SW480 (cell line): ENCODE measurements around the gene EFCAB14.
"Not testable (repeated sequence)": the region's sequence is repeated elsewhere in the genome, so short reads cannot be mapped to it uniquely, and the experiment has no call there.

Source experiments
- DNase-seq: peaks from one replicate; pipeline ENCODE4 v3.0.0-alpha.2; 2016; ENCODE audit warnings: low spot score

The EFCAB14 gene

DNA sequence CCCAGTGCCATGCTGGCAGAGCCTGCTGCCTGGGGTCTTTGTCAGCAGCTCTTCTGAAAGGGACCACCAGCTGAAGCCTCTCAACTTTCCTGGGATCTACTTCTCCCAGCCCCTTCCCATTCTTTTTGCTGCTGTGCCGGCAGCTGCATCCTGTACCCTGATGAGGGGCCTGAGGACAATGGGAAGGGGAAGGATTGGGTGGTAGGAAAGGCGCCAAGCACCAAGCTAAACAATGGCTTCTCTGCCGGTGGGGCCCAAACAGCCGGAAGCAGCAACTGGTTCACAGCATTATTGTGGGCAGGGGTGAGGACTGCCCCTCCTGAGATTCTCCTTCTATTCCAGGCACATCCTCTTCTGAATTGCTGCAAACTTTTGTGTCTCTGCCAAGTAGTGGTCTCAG lies 5.0 kb upstream of the EFCAB14 start:
- no peak for DNase-seq

DNA sequence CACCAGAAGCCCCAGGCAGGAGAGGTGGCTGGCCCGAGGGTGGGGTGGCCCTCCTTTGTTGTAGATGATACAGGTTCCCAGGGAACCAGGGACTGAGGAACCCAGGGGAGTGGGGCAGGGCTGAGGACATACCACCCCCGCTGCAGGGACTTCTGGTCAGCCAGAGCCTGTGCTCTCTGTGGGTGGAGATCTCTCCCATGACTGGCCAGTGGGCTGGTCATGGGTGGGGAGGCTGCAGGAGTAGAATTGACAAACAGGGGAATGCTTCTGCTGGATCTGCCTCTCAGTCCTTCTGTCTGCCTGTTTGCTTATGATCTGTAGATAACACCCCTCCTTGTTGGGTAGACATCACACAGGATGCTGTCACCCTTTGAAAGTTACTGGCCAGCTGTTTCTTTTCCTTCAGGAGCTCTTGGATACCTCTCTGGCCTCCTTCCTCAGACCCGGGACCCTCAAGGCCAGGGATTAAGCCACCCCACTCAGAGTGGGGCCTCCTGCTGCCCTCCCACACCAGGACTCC lies 2.8 kb upstream of the EFCAB14 start:
- no peak for DNase-seq

DNA sequence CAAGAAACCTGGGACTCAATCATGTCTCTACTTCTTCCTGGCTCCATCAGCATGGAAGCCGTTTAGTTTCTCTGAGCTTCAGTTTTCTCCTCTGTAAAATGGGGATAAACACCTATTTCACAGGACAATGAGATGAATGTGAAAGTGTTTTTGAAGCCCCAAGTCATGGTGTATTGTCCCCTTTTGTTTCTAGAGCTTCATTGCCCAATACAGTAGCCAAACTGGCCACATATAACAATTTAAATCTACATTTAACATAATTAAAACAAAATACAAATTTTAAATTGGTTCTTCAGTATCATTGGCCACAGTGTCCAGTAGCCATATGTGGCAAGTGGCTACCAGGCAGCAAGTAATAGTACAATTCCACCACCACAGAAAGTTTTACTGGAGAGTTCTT lies 2.3 kb upstream of the EFCAB14 start:
- no peak for DNase-seq

DNA sequence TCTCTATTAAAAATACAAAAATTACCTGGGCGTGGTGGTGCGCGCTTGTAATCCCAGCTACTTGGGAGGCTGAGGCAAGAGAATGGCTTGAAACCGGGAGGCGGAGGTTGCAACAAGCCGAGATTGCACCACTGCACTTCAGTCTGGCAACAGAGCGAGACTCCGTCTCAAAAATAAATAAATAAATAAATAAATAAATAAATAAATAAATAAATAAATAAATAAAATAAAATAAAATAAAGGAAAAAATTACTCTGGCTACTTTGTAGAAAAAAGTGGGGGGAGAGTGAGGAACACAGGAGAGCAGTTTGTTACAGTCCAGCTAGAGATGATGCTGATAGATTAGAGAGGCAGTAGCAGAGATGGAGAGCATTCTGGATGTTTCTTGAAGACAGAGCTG lies 1.4 kb upstream of the EFCAB14 start:
- not testable (repeated sequence) for DNase-seq

DNA sequence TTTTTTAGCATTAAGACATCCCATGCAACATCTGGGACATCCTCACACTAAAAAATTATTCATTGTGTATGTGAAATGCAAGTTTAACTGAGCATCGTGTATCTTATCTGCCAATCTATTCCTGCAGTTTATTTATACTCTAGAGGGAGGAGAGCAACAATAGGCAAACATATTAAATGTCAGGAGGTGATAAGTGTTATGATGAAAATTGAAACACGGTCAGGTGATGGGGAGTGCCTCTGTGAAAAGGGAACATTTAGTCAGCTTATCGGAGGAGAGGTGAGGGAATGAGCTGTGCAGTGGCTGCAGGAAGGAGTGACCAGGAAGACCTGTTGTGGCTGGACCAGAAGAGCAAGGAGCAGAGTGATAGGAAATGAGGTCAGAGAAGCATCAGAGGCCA lies 775 bp upstream of the EFCAB14 start:
- peak; percentile 19 for DNase-seq

DNA sequence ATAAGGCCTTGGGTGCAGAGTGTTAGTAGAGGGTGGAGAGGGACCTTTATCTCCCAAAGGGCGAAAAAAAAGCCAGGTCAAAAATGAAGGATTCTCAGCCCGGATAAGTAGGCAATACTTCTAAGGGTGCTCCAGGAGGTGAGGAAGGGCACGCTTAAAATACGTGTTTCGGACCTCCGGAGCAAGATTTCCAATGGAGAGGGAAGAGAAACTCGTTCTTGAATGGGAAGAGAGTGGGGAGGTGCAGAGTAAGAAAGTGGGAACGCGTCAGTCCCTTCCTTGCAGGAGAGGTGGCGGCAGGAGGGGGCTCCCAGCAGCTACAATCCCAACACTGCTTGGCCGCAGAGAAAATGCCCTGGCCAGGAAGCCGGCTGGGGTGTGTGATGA lies 581 bp downstream of the EFCAB14 start:
- DNase-seq, result no peak

DNA sequence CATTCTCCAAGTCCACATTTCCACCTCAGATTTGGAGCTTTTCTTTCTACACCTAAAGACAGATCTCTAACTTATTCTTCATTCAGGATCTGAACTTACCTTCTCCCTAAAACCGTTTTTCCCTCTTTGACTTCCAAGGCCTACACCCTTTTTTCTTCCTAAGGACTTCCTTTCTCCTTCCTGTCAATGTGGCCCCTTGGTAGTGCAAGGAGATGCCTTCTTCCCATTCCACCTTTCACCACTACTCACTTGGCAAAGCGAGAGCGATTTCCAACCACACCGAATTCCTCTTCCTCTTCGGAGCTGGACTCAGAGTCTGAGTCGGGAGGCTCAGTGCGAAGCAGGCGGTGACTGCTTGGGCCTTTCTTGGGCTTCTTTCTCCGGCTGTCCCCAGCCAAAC lies 1.3 kb downstream of the EFCAB14 start:
- no peak for DNase-seq

DNA sequence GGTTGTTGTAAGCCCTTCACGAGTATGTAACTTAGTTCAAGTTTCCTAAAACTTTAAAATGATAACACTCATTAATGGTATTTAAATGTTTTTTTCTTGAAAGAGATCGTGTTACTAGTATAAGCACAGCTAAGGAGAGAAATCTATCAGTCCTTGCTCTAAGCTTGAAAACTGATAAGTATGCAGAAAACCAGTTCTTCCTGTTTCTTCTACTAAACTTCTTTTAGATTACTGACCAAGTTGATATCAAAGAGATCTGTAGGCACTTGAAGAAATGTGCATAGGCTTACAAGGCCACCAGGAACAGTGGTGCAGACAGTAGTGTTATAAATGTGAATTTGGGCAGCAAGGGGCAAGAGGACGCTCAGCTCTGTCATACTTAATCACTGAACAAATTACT lies 3.9 kb downstream of the EFCAB14 start:
- DNase-seq, result no peak

DNA sequence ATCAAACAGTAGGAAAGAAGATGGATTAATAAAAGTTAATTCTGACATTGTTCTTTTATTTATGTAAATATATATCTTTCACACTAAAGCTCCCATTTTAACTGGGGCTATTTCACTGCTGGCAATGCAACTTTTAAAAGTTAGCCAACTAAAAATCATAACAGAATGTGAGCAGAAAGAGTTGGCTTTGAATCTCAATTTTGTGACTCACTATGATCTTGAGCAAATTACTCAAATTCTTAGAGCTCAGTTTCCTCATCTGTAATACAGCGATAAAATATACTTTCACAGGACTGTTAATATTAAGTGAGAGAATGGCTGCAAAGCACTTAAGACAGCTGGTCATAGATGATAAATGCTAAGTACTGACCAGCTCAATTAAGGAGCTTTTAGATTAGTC lies 10.8 kb downstream of the EFCAB14 start:
- DNase-seq, result no peak

DNA sequence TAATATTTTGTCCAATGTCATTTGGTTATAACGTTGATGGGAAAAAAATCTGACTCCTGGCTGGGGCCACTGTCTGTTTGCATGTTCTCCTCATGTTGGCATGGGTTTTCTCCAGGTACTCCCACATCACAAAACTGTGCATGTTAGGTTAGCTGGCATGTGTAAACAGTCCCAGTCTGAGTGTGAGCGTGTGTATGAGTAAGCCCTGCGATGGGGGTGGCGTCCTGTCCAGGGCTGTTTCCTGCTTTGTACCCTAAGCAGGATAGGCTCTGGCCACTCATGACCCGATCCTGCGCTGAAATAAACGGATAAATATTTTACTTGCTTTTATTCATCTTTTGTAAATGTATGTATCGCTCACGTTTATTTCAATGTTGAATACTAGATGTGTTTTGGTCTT lies 13.5 kb downstream of the EFCAB14 start:
- DNase-seq, result no peak

DNA sequence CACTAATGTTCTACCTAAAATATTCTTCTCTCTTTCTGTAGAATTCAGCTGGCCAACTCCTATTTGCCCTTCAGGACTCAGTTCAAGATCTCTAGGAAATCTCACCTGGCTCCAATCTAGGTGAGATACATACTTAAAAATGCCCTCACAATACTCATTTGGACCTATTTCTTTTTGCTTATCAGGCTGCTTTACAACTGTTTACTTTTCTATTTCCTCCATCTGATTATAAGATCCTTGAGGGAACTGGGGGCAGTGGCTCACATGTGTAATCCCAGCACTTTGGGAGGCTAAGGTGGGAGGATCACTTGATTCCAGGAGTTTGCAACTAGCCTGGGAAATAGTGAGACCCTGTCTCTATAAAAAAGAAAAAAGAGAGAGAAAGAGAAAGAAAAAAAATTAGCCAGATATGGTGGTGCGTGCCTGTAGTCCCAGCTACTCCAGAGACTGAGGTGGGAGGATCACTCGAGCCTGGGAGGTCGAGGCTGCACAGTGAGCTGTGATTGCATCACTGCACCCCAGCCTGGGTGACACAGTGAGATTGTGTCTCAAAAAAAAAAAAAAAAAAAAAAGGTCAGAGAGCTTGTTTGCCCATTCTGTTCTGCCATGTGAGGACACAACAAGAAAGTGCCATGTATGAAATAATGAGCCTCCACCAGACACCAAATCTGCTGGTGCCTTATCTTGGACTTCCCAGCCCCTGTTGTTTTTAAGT lies 14.8 kb downstream of the EFCAB14 start:
- no peak for DNase-seq

DNA sequence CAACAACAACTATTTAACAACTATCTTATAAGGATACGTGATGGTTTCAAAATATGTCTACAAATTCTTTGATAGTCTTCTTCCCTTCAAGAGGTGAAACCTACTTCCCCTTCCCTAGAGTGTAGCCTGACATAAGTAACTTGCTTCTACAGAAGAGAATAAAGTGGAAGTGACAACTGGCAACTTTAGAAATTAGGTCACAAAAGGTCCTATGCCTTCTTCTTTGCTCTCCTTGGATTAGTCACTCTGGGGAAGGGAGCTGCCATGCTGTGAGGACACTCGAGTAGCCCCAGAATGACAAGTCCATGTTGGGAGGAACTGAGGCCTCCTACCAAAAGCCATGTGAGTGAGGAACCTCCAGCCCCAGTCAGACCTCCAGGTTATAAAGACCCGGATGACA lies 19.2 kb downstream of the EFCAB14 start:
- no peak for DNase-seq

DNA sequence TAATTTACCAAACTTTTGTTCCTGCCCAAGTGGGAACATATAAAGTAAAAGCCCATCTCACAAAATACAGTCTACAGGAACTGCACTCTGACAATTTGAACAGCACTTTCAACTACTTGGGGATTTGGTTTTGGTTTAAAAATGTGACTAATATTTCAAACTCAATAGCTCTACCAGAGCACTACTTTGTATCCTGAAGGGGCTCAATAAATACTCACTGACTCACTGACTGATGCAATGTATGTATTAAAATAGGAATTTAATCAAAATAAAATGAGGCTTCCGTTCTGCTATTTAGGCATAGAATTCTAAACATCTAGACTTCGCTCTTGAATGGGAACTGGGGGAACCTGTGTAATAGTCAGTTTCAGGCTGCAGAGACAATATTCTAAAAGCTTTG lies 21.9 kb downstream of the EFCAB14 start:
- DNase-seq, result no peak

DNA sequence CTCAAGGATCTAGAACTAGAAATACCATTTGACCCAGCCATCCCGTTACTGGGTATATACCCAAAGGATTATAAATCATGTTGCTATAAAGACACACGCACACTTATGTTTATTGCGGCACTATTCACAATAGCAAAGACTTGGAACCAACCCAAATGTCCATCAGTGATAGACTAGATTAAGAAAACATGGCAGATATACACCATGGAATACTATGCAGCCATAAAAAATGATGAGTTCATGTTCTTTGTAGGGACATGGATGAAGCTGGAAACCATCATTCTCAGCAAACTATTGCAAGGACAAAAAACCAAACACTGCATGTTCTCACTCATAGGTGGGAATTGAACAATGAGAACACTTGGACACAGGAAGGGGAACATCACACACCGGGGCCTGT lies 24.2 kb downstream of the EFCAB14 start:
- DNase-seq, result not testable (repeated sequence)

DNA sequence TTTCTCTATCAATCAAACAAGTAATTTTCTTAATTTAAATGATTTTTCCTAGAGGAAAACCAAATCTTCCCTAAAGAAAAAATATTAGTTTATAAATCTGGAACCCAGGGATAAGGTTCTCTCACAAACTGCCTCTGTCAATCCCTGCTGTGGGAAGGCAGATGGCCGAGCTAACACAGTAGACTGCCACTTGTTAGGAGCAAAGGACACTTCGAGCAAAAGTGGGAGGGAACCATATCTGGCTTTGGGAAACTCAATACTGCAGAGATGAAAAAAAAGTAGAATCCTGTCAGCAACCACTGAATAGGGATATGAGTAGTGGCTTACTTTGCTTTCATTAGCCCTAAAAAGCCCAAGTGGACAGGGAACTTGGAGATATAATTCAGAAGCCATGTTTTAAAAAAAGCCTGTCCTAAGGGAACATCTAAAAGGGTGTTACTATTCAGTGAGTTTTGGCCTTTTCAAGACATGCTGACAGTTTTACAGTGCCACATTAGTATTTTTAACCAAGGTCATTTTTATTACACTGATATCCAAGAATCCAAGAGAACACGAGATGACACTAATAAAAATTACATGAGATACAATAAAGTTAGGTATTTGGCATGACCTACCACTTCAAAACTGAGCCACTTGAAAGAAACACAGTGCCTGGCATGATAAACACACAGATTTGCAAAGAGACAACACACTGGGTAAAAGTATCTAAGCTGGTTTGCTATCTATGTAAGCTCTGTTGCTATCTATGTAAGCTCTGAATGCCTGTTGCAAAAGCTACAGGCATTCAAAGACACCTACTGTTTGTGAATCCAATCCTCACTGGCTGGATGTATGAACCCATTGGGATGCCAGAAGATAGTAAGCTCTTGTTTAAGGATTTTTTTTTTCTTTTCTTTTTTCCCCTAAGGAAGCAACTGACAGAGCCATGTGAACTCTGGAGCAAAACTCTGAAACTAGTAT lies 25.8 kb downstream of the EFCAB14 start:
- no peak for DNase-seq

DNA sequence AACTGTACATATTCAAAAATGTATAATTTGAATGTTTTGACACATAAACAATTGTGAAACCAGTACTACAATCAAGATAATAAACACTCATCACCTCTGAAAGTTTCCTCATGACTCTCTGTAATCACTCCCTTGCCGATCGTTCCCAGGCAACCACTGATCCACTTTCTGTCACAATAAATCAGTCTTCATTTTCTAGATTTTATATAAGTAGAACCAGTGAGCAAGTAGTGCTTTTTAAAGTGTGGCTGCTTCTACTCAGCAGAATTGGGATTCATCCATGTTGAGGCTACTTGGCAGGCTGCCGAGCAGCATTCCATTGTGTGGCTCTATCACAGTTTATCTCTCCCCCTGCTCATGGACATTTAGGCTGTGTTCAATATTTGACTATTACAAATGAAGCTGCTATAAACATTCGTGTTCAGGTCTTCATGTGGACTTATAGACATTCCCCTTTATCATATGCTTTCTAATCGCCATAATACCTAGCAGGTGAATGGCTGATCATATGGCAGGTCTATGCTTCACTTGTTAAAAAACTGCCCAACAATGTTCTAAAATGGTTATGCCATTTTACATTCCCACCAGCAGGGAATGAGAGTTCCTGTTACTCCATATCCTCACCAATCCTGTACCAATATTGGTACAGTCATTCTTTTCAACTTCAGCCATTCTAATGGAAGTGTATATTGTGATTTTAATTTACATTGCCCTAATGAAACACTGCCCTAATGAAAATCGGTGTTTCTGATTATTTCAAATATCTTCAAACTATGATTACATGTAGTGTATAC lies 26.7 kb downstream of the EFCAB14 start:
- no peak for DNase-seq

DNA sequence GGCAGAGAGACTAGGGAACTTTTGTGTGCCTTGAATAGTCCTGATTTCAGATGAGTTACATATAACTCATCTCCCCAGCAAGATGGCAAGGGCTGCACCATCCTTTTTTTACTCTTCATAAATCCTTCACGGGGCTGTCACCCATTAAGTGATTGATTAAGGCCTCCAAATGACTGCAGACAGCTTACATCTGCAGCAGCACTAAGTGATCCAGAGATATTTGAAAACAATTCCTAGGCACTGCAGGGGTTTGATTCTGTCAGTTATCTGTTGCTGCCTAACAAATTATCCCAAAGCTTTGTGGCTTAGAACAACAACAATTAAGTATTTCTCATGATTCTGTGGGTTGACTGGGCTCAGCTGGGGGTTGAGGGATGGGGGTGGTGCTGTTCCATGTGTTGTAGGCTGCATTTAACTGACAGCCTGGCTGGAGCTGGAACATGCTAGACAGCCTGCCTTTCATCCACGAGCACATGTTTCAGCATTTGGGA lies 27.9 kb downstream of the EFCAB14 start:
- no peak for DNase-seq

DNA sequence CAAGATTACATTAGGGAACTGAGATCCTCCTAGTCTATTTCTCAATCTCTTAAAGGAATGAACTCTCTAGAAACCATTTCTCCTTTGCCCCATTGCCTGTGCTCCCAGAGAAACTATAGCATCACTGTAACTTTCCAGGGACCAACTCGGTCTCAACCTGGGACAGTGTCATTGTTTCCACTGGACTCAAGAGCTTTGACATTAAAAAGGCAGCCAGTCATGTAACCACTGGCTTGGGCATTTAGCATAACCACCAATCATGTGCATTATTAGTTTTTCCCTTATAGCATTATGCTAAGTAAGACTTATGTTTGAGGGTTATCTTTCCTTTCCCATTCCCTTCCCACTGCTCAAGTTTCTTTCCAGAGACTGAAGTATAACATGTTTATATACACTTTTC lies 29.0 kb downstream of the EFCAB14 start:
- no peak for DNase-seq

DNA sequence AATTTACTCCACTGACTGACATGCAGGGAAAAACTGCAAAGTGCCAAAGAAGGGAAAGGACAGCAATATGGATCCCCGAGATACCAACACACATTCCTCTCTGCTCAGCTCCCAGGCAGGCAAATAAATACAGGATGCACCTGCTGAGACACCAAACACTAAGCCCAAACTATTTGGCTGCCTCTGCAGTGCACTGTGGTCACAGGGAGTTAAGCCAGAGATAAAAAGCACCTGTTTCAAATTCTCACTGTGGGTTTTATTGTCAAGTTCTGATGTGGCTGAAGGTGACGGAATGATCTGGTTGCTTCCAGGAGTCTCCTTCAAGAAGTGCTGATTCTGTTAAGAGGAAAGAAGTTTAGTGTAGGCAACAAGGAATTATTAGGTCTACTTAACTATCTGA lies 29.6 kb downstream of the EFCAB14 start:
- DNase-seq, result no peak

DNA sequence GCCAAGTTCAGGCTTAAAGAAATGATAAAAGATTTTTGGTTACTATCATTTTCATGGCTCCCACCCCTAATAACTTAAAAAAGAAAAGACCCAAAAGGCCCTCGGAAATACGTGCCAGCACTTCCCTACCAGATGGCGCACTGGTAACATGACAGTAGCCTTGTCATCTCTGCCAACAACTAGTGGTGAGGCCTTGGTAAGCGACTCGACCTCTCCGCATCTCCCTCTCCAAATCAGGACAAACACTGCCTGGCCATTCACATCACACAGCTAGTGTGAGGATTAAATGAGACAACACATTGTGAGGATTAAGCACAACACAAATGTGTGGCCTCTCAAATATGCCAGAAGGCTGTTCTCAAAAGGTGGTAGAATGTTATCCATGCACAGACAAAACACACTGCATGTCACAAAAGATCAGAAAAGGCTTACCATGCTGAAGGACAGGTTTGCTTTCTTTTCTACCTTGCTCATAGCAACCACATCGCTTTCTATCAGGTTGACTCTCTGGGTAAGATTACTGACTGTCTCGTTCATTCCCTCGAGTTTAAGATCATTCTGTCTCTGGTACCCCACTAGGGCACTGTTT lies 30.9 kb downstream of the EFCAB14 start:
- DNase-seq, result no peak

DNA sequence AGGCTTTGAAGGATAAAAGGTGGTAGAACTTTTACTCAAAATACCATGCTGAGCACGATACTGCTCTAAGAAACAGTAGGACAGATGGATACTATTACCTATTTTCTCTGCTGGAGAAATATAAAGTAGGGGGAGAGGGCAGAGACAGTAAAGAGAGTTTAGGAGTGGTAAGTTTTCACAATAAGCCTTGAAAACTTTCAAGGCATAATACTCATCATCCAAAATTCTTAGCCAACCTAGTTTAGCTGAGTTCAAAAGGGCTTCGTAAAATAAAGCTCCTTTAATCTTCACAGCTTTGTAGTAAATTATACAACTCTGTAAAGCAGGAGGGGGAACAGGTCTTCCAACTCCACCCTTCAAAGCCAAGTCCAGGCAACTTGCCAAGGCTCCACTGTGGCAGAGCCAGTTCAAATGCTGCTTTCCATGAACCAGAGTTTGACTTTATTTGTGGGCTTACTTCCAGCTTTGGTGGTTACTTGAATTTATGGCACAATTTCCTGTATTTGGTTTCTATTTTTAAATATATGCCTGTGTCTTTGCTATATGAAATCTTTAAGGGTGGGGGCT lies 31.7 kb downstream of the EFCAB14 start:
- DNase-seq, result no peak

DNA sequence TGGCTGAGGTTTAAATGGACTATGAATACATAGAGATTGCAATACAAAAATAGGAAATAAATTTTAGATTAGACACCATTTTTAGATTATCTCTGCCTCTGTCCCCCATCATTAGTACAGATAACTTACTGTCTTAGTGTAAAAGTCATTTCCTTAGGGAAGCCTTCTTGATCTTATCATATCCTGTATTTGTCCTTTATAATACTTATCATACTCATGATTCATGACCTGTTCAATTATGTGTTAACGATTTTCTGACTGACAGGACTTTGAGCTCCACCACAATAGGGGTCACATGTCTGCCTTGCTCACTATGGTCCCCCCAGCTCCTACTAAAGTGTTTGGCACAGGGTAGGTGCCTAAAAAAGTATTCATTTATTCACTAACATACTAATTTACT lies 32.7 kb downstream of the EFCAB14 start:
- no peak for DNase-seq
